ENCODE measurements around the gene BACH1. TPM values are rescaled to one million over a fixed set of nuclear protein-coding genes. Genes with fewer than 3 reads are reported as not detected.
A peak's percentile ranks its signal among the peaks of the same experiment; 100 is the strongest.

BACH1 gene
- total and polyA plus RNA-seq, 10 of the 15 experiments (the other 5 are each of a cell fraction or from before 2014, with no cell fraction given), result 3.2 to 25.7 (median 10.5) TPM

GRCh38 chr21:29372063-29372802 lies 73.5 kb downstream of the BACH1 start (continued):
- TF ChIP-seq ZNF592 (IDR thresholded peaks at IDR 0.05), result no peak
- TF ChIP-seq REST (IDR thresholded peaks at IDR 0.05; ENCODE audit: low read depth, low read length), result no peak
- peak; percentile 81 for TF ChIP-seq ZNF24 (IDR thresholded peaks at IDR 0.05)
- no peak for TF ChIP-seq LARP7 (IDR thresholded peaks at IDR 0.05)
- no peak for TF ChIP-seq ESRRA (IDR thresholded peaks at IDR 0.05; ENCODE audit: low read length)
- TF ChIP-seq E2F8 (IDR thresholded peaks at IDR 0.05; ENCODE audit: low read depth, partially characterized antibody), result peak; percentile 25
- TF ChIP-seq MEF2A (IDR thresholded peaks at IDR 0.05; ENCODE audit: insufficient read depth, low read depth, low read length), result no peak
- no peak for TF ChIP-seq ZBTB33 (IDR thresholded peaks at IDR 0.05)
- TF ChIP-seq ATF2 (IDR thresholded peaks at IDR 0.05; ENCODE audit: low read length), result peak; percentile 74
- TF ChIP-seq RAD21 (IDR thresholded peaks at IDR 0.05; ENCODE audit: insufficient read depth, low read depth, low read length), result peak; percentile 93
- TF ChIP-seq MYB (IDR thresholded peaks at IDR 0.05; ENCODE audit: borderline replicate concordance, low read depth, low read length), result no peak
- peak; percentile 74; the same call in 1 of the 2 replicates for TF ChIP-seq FOXM1 (IDR thresholded peaks at IDR 0.05; ENCODE audit: low read depth, low read length)
- TF ChIP-seq NFIC (IDR thresholded peaks at IDR 0.05; ENCODE audit: low read depth, low read length), result peak; percentile 68; the same call in 1 of the 2 replicates

Measured in GM12878 (cell line).